K562 (cell line): ENCODE data around the gene MYADM. TPM values are rescaled to one million over a fixed set of nuclear protein-coding genes. Genes with fewer than 3 reads are reported as not detected.

Experiments
- polyA plus RNA-seq, 8 experiments: library from polyadenylated mRNA; depleted of rRNA in 4 of 8; stranded (reverse) in 5 of 8; unstranded in 3 of 8; fragments of >200 nt; fragmentation: Nextera tagmentation in 2 of 8; fragmentation: Illumina TruSeq in 1 of 8; extraction: Ambion mirVana in 2 of 8; extraction: Trizol in 1 of 8; gene quantifications; 2 replicates each; pipeline versions ENCODE4 v1.2.1 to v1.2.3, GENCODE V29; 2011 to 2014; ENCODE audit warnings: inconsistent platforms in 1 of 8, missing spikeins in 1 of 8
- total RNA-seq, 7 experiments: library from RNA; depleted of rRNA in 6 of 7; stranded (reverse); fragments of >200 nt in 6 of 7; fragmentation: Illumina TruSeq in 2 of 7; extraction: Trizol in 2 of 7; gene quantifications; 2 replicates each; pipeline versions ENCODE4 v1.2.1 to v1.2.3, GENCODE V29; 2011 to 2021; ENCODE audit warnings: low replicate concordance in 1 of 7

Gene MYADM
- total and polyA plus RNA-seq, 9 of the 15 experiments (the other 6 are each of a cell fraction or from before 2014, with no cell fraction given) = 4.5 to 70.3 (median 14.4) TPM

Other genes starting within 250 kb of the MYADM start
Only the 7 nearest of the 12 such genes appear.
- not detected in 2 replicates for gene NLRP12, start 43.6 kb upstream of the MYADM start, total RNA-seq (2014; rRNA removed)
- gene NLRP12, start 43.6 kb upstream of the MYADM start, total RNA-seq (2014; rRNA removed; fragmentation: Illumina TruSeq; extraction: Trizol) = not detected in 2 replicates
- not detected in 2 replicates for gene NLRP12, start 43.6 kb upstream of the MYADM start, total RNA-seq (2015; rRNA removed; fragmentation: Illumina TruSeq; extraction: Trizol)
- 0.04 TPM in 1 of 2 replicates, not detected in the other for gene NLRP12, start 43.6 kb upstream of the MYADM start, total RNA-seq (2021)
- gene NLRP12, start 43.6 kb upstream of the MYADM start, polyA plus RNA-seq (2011; rRNA removed) = not detected in 2 replicates
- gene NLRP12, start 43.6 kb upstream of the MYADM start, polyA plus RNA-seq (2014; fragmentation: Illumina TruSeq; extraction: Trizol) = not detected in 2 replicates
- gene NLRP12, start 43.6 kb upstream of the MYADM start, polyA plus RNA-seq (2014; fragmentation: Nextera tagmentation; extraction: Ambion mirVana) = not detected
- 0.03 TPM in 1 of 2 replicates, not detected in the other for gene NLRP12, start 43.6 kb upstream of the MYADM start, polyA plus RNA-seq (2014; rRNA removed)
- gene PRKCG, start 14.3 kb downstream of the MYADM start, total RNA-seq (2014; rRNA removed) = not detected in 2 replicates
- gene PRKCG, start 14.3 kb downstream of the MYADM start, total RNA-seq (2014; rRNA removed; fragmentation: Illumina TruSeq; extraction: Trizol) = not detected in 2 replicates
- gene PRKCG, start 14.3 kb downstream of the MYADM start, total RNA-seq (2015; rRNA removed; fragmentation: Illumina TruSeq; extraction: Trizol) = not detected in 2 replicates
- gene PRKCG, start 14.3 kb downstream of the MYADM start, total RNA-seq (2021) = 0.09 TPM in 1 of 2 replicates, not detected in the other
- gene PRKCG, start 14.3 kb downstream of the MYADM start, polyA plus RNA-seq (2011; rRNA removed) = 0.04 TPM in 1 of 2 replicates, not detected in the other
- gene PRKCG, start 14.3 kb downstream of the MYADM start, polyA plus RNA-seq (2014; fragmentation: Illumina TruSeq; extraction: Trizol) = not detected in 2 replicates
- not detected for gene PRKCG, start 14.3 kb downstream of the MYADM start, polyA plus RNA-seq (2014; fragmentation: Nextera tagmentation; extraction: Ambion mirVana)
- gene PRKCG, start 14.3 kb downstream of the MYADM start, polyA plus RNA-seq (2014; rRNA removed) = not detected in 2 replicates
- gene CACNG7, start 41.4 kb downstream of the MYADM start, total RNA-seq (2014; rRNA removed) = not detected in 2 replicates
- gene CACNG7, start 41.4 kb downstream of the MYADM start, total RNA-seq (2014; rRNA removed; fragmentation: Illumina TruSeq; extraction: Trizol) = not detected in 2 replicates
- gene CACNG7, start 41.4 kb downstream of the MYADM start, total RNA-seq (2015; rRNA removed; fragmentation: Illumina TruSeq; extraction: Trizol) = not detected in 2 replicates
- gene CACNG7, start 41.4 kb downstream of the MYADM start, total RNA-seq (2021) = not detected in 2 replicates
- gene CACNG7, start 41.4 kb downstream of the MYADM start, polyA plus RNA-seq (2011; rRNA removed) = not detected in 2 replicates
- not detected in 2 replicates for gene CACNG7, start 41.4 kb downstream of the MYADM start, polyA plus RNA-seq (2014; fragmentation: Illumina TruSeq; extraction: Trizol)
- not detected for gene CACNG7, start 41.4 kb downstream of the MYADM start, polyA plus RNA-seq (2014; fragmentation: Nextera tagmentation; extraction: Ambion mirVana)
- not detected in 2 replicates for gene CACNG7, start 41.4 kb downstream of the MYADM start, polyA plus RNA-seq (2014; rRNA removed)
- 0.05 TPM in 1 of 2 replicates, not detected in the other for gene CACNG8, start 95.1 kb downstream of the MYADM start, total RNA-seq (2014; rRNA removed)
- not detected in 2 replicates for gene CACNG8, start 95.1 kb downstream of the MYADM start, total RNA-seq (2014; rRNA removed; fragmentation: Illumina TruSeq; extraction: Trizol)
- not detected in 2 replicates for gene CACNG8, start 95.1 kb downstream of the MYADM start, total RNA-seq (2015; rRNA removed; fragmentation: Illumina TruSeq; extraction: Trizol)
- 0.02 TPM in 1 of 2 replicates, not detected in the other for gene CACNG8, start 95.1 kb downstream of the MYADM start, total RNA-seq (2021)
- gene CACNG8, start 95.1 kb downstream of the MYADM start, polyA plus RNA-seq (2011; rRNA removed) = not detected in 2 replicates
- gene CACNG8, start 95.1 kb downstream of the MYADM start, polyA plus RNA-seq (2014; fragmentation: Illumina TruSeq; extraction: Trizol) = not detected in 2 replicates
- gene CACNG8, start 95.1 kb downstream of the MYADM start, polyA plus RNA-seq (2014; fragmentation: Nextera tagmentation; extraction: Ambion mirVana) = not detected
- not detected in 2 replicates for gene CACNG8, start 95.1 kb downstream of the MYADM start, polyA plus RNA-seq (2014; rRNA removed)
- not detected in 2 replicates for gene CACNG6, start 123.8 kb downstream of the MYADM start, total RNA-seq (2014; rRNA removed)
- not detected in 2 replicates for gene CACNG6, start 123.8 kb downstream of the MYADM start, total RNA-seq (2014; rRNA removed; fragmentation: Illumina TruSeq; extraction: Trizol)
- not detected in 2 replicates for gene CACNG6, start 123.8 kb downstream of the MYADM start, total RNA-seq (2015; rRNA removed; fragmentation: Illumina TruSeq; extraction: Trizol)
- not detected in 2 replicates for gene CACNG6, start 123.8 kb downstream of the MYADM start, total RNA-seq (2021)
- gene CACNG6, start 123.8 kb downstream of the MYADM start, polyA plus RNA-seq (2011; rRNA removed) = not detected in 2 replicates
- gene CACNG6, start 123.8 kb downstream of the MYADM start, polyA plus RNA-seq (2014; fragmentation: Illumina TruSeq; extraction: Trizol) = not detected in 2 replicates
- not detected for gene CACNG6, start 123.8 kb downstream of the MYADM start, polyA plus RNA-seq (2014; fragmentation: Nextera tagmentation; extraction: Ambion mirVana)
- gene CACNG6, start 123.8 kb downstream of the MYADM start, polyA plus RNA-seq (2014; rRNA removed) = not detected in 2 replicates
- gene VSTM1, start 196.0 kb downstream of the MYADM start, total RNA-seq (2014; rRNA removed) = not detected in 2 replicates
- not detected in 2 replicates for gene VSTM1, start 196.0 kb downstream of the MYADM start, total RNA-seq (2014; rRNA removed; fragmentation: Illumina TruSeq; extraction: Trizol)
- not detected in 2 replicates for gene VSTM1, start 196.0 kb downstream of the MYADM start, total RNA-seq (2015; rRNA removed; fragmentation: Illumina TruSeq; extraction: Trizol)
- not detected in 2 replicates for gene VSTM1, start 196.0 kb downstream of the MYADM start, total RNA-seq (2021)
- not detected in 2 replicates for gene VSTM1, start 196.0 kb downstream of the MYADM start, polyA plus RNA-seq (2011; rRNA removed)
- not detected in 2 replicates for gene VSTM1, start 196.0 kb downstream of the MYADM start, polyA plus RNA-seq (2014; fragmentation: Illumina TruSeq; extraction: Trizol)
- gene VSTM1, start 196.0 kb downstream of the MYADM start, polyA plus RNA-seq (2014; fragmentation: Nextera tagmentation; extraction: Ambion mirVana) = not detected
- not detected in 2 replicates for gene VSTM1, start 196.0 kb downstream of the MYADM start, polyA plus RNA-seq (2014; rRNA removed)
- gene TARM1, start 213.5 kb downstream of the MYADM start, total RNA-seq (2014; rRNA removed) = not detected in 2 replicates
- gene TARM1, start 213.5 kb downstream of the MYADM start, total RNA-seq (2014; rRNA removed; fragmentation: Illumina TruSeq; extraction: Trizol) = not detected in 2 replicates
- not detected in 2 replicates for gene TARM1, start 213.5 kb downstream of the MYADM start, total RNA-seq (2015; rRNA removed; fragmentation: Illumina TruSeq; extraction: Trizol)
- gene TARM1, start 213.5 kb downstream of the MYADM start, total RNA-seq (2021) = not detected in 2 replicates
- not detected in 2 replicates for gene TARM1, start 213.5 kb downstream of the MYADM start, polyA plus RNA-seq (2011; rRNA removed)
- not detected in 2 replicates for gene TARM1, start 213.5 kb downstream of the MYADM start, polyA plus RNA-seq (2014; fragmentation: Illumina TruSeq; extraction: Trizol)
- gene TARM1, start 213.5 kb downstream of the MYADM start, polyA plus RNA-seq (2014; fragmentation: Nextera tagmentation; extraction: Ambion mirVana) = not detected
- not detected in 2 replicates for gene TARM1, start 213.5 kb downstream of the MYADM start, polyA plus RNA-seq (2014; rRNA removed)